Right lobe of liver (tissue), 4 donors: ENCODE results near the gene DAD1.

Source experiments
- POLR2A ChIP-seq: fragments of 450-650 bp; IDR thresholded peaks from one replicate; pipeline ENCODE4 v1.6.1; 2017; ENCODE audit warnings: antibody characterized with exemption, mild to moderate bottlenecking
- TF ChIP-seq, protein P1 (sequence below), 4 donors: fragments of 200-600 bp in 3 of 4; fragments of 450-650 bp in 1 of 4; IDR thresholded peaks; one replicate each; pipeline versions ENCODE4 v1.5.1 to v1.8.0; 2016 to 2022; ENCODE audit warnings: antibody characterized with exemption in 4 of 4, mild to moderate bottlenecking in 2 of 4
- donor health status: DM: no; HTN: no; CAD: no.
- donor health status: DM: no; HTN: no; CAD: no.
- donor health status: DM: no; HTN: yes; CAD: no.

DNA sequence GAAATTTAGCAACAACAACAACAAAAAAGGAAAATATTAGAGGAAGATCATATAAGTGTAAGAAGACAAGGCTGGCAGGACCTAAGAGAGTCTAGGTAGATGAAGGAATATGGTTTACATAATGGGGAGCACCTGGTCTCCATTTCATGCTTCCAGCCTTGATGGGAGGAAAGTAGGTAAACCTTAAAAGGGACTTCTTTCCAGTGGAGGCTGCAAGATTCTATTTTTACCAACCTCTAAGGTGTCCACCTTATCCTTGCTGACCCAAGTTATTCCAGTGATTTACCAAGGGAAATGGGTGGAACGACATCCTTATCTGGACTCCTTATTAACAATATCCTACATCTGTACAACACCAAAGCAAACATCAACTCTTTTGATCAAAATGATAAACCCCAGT, 30.0 kb downstream of the DAD1 start:
- TF ChIP-seq, protein P1, sequence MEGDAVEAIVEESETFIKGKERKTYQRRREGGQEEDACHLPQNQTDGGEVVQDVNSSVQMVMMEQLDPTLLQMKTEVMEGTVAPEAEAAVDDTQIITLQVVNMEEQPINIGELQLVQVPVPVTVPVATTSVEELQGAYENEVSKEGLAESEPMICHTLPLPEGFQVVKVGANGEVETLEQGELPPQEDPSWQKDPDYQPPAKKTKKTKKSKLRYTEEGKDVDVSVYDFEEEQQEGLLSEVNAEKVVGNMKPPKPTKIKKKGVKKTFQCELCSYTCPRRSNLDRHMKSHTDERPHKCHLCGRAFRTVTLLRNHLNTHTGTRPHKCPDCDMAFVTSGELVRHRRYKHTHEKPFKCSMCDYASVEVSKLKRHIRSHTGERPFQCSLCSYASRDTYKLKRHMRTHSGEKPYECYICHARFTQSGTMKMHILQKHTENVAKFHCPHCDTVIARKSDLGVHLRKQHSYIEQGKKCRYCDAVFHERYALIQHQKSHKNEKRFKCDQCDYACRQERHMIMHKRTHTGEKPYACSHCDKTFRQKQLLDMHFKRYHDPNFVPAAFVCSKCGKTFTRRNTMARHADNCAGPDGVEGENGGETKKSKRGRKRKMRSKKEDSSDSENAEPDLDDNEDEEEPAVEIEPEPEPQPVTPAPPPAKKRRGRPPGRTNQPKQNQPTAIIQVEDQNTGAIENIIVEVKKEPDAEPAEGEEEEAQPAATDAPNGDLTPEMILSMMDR (IDR thresholded peaks at IDR 0.05), result no peak
- TF ChIP-seq POLR2A, result no peak
